HG02678 (cell line): Measurements from ENCODE around the gene MLEC.
"Not testable (repeated sequence)": the region's sequence is repeated elsewhere in the genome, so short reads cannot be mapped to it uniquely, and the experiment has no call there.

Experiments used
- ATAC-seq: cut with Tn5 transposase; IDR thresholded peaks from one replicate; pipeline ENCODE4 v1.9.1; 2021; ENCODE audit warnings: mild to moderate bottlenecking, moderate library complexity; ENCODE audit not compliant: unreplicated experiment

MLEC gene

GRCh38 chr12:120720234-120720986 lies 33.5 kb downstream of the MLEC start:
- no peak for ATAC-seq

DNA sequence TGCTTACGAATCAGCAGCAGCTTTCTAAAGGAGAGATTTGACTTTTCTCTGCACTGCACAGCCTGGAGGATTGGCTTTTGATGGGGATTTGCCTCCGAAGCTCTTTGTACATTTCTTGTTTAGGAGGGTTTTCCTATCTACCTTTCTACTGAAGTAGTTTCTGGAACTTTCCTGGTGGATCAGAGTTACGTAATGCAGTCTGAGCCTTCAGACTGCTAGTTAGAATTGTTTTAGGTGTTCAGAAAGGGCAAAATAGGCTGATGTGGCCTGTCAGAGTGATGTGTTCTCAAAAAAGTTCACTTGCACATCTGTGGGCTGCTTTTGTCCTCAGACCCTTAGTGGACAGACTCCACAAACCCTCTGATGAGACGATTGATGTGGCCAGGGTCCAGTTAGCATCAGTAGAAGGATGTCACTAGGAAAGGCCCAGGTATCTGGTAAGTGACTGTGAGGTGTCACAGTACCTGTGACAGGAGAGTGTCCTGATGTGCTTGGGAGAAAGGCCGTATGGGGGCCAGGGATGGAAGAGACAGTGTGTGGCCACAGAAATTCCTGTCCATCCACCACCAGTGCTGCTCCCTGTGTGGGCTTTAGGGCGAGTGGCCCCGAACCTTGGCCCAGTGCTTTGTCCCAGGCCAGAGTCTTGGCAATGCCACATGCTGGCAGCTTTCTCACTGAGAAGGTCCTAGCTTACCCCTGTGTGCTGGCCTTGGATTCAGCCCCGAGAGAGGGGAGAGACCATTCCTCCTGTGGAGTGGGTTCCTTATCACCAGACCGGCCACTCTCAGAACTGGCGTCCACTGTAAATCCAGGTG lies 34.2 kb downstream of the MLEC start:
- ATAC-seq = no peak

GRCh38 chr12:120721866-120722265 lies 34.9 kb downstream of the MLEC start:
- no peak for ATAC-seq

- no peak for ATAC-seq
Measured at GRCh38 chr12:120722784-120723183, 35.8 kb downstream of the MLEC start.

DNA sequence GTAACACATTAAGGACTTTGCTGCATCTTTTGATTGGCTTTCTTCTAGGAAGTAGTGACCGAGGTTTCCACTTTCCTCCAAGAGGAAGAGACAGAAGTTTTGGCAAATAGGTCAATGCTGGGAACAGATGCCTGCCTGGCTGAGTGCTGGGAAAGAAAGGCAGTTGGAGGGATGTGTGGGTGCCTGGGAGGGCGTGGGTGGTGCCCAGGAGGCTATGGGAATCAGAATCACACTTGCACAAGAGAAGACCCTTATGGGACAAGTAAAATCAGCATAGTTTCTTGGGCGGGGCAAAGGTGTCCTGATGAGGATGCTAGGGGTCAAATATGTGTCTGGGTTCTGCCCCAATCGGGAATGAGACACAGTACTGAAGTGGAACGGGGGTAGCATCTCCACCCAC lies 37.8 kb downstream of the MLEC start:
- ATAC-seq = no peak

GRCh38 chr12:120725151-120725658 lies 38.3 kb downstream of the MLEC start:
- no peak for ATAC-seq

DNA sequence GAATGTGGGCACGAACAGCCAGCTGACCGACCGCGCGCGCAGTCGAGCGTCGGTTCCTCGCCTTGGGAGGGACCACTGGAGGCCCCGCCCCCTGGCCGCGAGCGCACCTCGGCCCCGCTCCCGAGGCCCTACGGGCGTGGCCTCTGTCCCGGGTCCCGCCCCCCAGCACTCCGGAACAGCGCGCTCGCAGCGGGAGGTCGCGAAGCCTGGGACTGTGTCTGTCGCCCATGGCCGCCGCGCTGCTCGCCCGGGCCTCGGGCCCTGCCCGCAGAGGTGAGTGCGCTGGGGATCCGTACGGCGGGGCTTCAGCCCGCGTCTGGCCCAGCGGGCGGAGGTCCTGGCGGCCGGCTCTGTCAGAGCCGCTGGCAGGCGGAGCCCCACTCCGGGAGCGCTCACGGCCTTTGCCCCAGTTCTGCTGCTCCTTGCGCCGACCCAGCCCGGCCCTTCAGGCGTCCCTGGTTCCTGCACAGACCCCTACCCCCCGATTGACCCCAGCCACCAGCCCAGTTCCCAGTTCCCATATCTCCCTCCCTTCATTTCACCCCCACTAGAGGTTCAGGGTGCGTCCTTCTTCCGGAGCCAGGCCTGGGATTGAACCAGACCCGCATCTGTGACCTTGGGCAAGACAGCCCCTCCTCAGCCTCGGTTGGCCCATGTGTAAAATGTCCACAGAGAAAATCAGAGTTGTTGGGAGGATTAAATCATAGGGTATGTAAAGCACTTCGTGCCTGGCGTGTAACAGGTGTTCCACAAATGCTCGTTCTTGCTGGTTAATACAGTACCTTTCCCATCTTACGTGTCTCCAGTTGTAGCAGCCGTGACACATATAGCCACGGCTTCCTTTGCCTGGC lies 38.9 kb downstream of the MLEC start, which contains the start of gene ACADS:
ACADS (plus strand) TSS at position 168 of the 851 bp plus-strand sequence; CDS start at position 228, 60 bp downstream.
- ATAC-seq = peak; percentile 98

- no peak for ATAC-seq
Measured at GRCh38 chr12:120726510-120726793, 39.5 kb downstream of the MLEC start.

- no peak for ATAC-seq
Measured at GRCh38 chr12:120726961-120727360, 40.0 kb downstream of the MLEC start.

DNA sequence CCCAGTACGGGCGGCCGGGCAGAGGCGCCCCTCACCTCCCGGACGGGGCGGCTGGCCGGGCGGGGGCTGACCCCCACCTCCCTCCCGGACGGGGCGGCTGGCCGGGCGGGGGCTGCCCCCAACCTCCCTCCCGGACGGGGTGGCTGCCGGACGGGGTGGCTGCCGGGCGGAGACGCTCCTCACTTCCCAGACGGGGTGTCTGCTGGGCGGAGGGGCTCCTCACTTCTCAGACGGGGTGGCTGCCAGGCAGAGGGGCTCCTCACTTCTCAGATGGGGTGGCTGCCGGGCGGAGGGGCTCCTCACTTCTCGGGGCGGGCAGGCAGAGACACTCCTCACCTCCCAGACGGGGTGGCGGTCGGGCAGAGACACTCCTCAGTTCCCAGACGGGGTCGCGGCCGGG lies 45.2 kb downstream of the MLEC start:
- ATAC-seq = not testable (repeated sequence)

DNA sequence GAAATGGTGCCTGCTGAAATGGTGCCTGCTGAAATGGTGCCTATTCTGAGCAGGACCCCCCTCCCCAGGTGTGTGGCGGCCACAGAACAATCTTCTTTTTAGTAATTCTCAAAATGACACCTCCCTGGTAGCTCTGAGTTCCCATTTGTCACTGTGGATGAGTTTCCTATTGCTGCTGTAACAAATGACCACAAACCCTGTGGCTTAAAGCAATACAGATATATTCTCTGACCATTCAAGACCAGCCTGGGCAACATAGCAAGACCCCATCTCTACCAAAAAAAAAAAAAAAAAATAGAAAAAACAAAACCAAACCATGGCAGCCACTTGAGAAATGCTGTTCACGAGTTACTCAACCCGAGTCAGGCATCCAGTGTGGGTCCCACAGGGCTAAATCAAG lies 46.6 kb downstream of the MLEC start:
- ATAC-seq = no peak

DNA sequence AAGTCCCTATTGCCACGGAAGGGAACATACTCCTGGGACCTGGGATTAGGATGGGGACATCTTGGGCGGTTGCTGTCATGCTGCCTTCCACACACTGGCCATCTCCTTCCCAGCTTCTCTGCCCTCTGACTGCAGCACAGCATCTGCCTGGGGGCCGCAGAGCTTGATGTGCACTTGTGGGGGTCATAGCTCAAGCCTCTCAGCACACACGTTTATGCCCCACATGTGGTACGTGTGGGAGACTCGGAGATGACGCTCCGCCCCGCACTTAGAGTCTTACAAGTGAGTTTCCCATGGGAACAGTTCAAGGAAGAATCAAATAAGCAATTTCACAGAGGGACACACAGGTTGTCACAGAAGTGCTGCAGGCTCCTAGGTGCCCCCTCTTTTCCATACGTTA lies 47.3 kb downstream of the MLEC start:
- ATAC-seq = no peak

GRCh38 chr12:120735181-120735580 lies 48.2 kb downstream of the MLEC start:
- ATAC-seq = no peak

GRCh38 chr12:120736404-120737331 lies 49.7 kb downstream of the MLEC start:
- ATAC-seq = no peak

DNA sequence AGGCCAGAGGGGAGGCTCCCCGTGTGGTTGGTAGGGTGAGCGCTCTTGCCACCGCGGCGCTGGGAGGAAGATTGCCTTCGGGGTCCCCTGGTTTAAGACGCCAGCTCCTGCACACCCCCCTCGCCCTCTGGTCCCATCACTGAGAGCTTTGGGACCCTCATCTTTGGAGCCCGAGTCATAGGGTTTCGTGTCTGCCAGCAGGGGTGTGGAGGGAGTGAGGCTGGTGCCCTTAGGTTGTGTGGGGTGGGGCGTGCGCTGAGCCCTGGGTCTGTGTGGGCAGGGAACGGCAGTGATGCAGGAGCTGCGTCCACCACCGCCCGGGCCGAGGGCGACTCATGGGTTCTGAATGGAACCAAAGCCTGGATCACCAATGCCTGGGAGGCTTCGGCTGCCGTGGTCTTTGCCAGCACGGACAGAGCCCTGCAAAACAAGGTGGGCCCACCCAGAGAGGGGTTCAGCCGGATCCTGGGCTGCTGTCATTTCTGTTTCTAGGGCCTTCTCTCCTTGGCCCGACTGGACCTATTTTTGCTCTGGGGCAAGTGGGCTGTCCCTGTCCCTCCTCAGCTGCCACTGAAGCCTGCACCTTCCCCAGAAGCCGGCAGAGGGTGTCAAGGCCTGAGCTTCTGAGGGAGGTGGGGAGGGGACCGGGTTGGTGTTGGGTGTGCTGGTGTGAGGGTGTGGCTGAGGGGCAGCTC lies 50.8 kb downstream of the MLEC start:
- no peak for ATAC-seq

- no peak for ATAC-seq
Measured at GRCh38 chr12:120738252-120739030, 51.5 kb downstream of the MLEC start.

DNA sequence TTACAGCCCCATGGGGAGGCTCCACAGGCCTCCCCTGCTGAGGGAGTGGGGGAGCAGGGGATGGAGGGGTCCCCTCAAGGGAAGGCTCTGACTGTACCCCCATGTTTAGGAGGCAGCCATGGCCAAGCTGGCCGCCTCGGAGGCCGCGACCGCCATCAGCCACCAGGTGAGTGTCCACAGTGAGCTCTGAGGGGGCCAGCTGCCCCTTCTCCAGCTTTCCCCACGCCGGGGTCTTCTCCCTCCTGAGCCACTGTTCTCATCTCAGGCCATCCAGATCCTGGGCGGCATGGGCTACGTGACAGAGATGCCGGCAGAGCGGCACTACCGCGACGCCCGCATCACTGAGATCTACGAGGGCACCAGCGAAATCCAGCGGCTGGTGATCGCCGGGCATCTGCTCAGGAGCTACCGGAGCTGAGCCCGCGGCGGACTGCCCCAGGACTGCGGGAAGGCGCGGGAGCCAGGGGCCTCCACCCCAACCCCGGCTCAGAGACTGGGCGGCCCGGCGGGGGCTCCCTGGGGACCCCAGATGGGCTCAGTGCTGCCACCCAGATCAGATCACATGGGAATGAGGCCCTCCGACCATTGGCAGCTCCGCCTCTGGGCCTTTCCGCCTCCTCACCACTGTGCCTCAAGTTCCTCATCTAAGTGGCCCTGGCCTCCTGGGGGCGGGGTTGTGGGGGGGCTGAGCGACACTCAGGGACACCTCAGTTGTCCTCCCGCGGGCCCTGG lies 52.2 kb downstream of the MLEC start:
- ATAC-seq = no peak
